Hematopoietic multipotent progenitor cell treated with erythropoietin and hydrocortisone succinate and interleukin-3 and kit ligand, for 6 days (in vitro differentiated cells): ENCODE results near the gene LRRN2.
A peak's percentile ranks its signal among the peaks of the same experiment; 100 is the strongest.

Experiments
- DNase-seq: peaks from one replicate; pipeline ENCODE4 v3.0.0-alpha.2; 2015

Gene LRRN2

GRCh38 chr1:204711947-204712701, 26.6 kb upstream of the LRRN2 start:
- no peak for DNase-seq

- DNase-seq = peak; percentile 65
These were observed 25.8 kb upstream of the LRRN2 start for GRCh38 chr1:204711103-204711946.

- DNase-seq = no peak
These were observed 24.7 kb upstream of the LRRN2 start for GRCh38 chr1:204709960-204710912.

- DNase-seq = no peak
These were observed 23.5 kb upstream of the LRRN2 start for GRCh38 chr1:204709021-204709420.

GRCh38 chr1:204706838-204707509, 21.4 kb upstream of the LRRN2 start:
- DNase-seq = no peak

GRCh38 chr1:204705888-204706837, 20.6 kb upstream of the LRRN2 start:
- DNase-seq = peak; percentile 67

GRCh38 chr1:204705493-204705811, 19.9 kb upstream of the LRRN2 start:
- DNase-seq = no peak

- DNase-seq = no peak
These were observed 19.4 kb upstream of the LRRN2 start for GRCh38 chr1:204704794-204705492.

GRCh38 chr1:204703826-204704612, 18.5 kb upstream of the LRRN2 start:
- no peak for DNase-seq

GRCh38 chr1:204703268-204703664, 17.7 kb upstream of the LRRN2 start:
- no peak for DNase-seq

GRCh38 chr1:204702552-204703267, 17.2 kb upstream of the LRRN2 start:
- no peak for DNase-seq

GRCh38 chr1:204701229-204701628, 15.7 kb upstream of the LRRN2 start:
- DNase-seq = peak; percentile 25

GRCh38 chr1:204697893-204698292, 12.4 kb upstream of the LRRN2 start:
- DNase-seq = no peak

GRCh38 chr1:204696606-204697005, 11.1 kb upstream of the LRRN2 start:
- DNase-seq = no peak

- DNase-seq = no peak
These were observed 10.2 kb upstream of the LRRN2 start for GRCh38 chr1:204695692-204696091.

- DNase-seq = no peak
These were observed 8.6 kb upstream of the LRRN2 start for GRCh38 chr1:204694145-204694544.

GRCh38 chr1:204692841-204693356, 7.4 kb upstream of the LRRN2 start:
- DNase-seq = no peak

GRCh38 chr1:204692325-204692840, 6.8 kb upstream of the LRRN2 start:
- DNase-seq = no peak

- DNase-seq = peak; percentile 68
These were observed 5.8 kb upstream of the LRRN2 start for GRCh38 chr1:204691328-204691730.
